Lung (tissue), 12 donors: ENCODE results near the gene SHF. TPM values are rescaled to one million over a fixed set of nuclear protein-coding genes. Genes with fewer than 3 reads are reported as not detected.
A peak's percentile ranks its signal among the peaks of the same experiment; 100 is the strongest.

ENCODE experiments used
- ATAC-seq: fragments of 200-7000 bp; cut with Tn5 transposase; one replicate; pipeline ENCODE4 v1.9.1; 2020; ENCODE audit warnings: moderate number of reproducible peaks; ENCODE audit not compliant: insufficient read depth, low FRiP score
- DNase-seq, 3 donors: peaks; one replicate each; pipeline ENCODE4 v3.0.0-alpha.2; 2013 to 2017
- H3K27ac ChIP-seq, 2 donors: one replicate each; pipeline ENCODE4 v1.5.1; 2013; ENCODE audit warnings: mild to moderate bottlenecking in 2 of 2, moderate library complexity in 2 of 2, control low read depth in 1 of 2, inconsistent platforms in 1 of 2, low read depth in 1 of 2, low read length in 1 of 2
- H3K27me3 ChIP-seq, 3 donors: one replicate each; pipeline ENCODE4 v1.5.1; 2013; ENCODE audit warnings: low read length in 2 of 3; ENCODE audit not compliant: control insufficient read depth in 3 of 3, insufficient read depth in 3 of 3
- H3K36me3 ChIP-seq, 4 donors: one replicate each; pipeline ENCODE4 v1.5.1; 2013; ENCODE audit warnings: low read length in 4 of 4, mild to moderate bottlenecking in 1 of 4, moderate library complexity in 1 of 4; ENCODE audit not compliant: control insufficient read depth in 4 of 4, insufficient read depth in 4 of 4
- H3K4me1 ChIP-seq, 5 donors: one replicate each; pipeline ENCODE4 v1.5.1; 2013; ENCODE audit warnings: low read length in 5 of 5, mild to moderate bottlenecking in 2 of 5, moderate library complexity in 1 of 5; ENCODE audit not compliant: control insufficient read depth in 5 of 5, insufficient read depth in 5 of 5
- H3K4me3 ChIP-seq: one replicate; pipeline ENCODE4 v1.5.1; 2013; ENCODE audit warnings: mild to moderate bottlenecking, control low read depth, moderate library complexity
- H3K9ac ChIP-seq, 2 donors: one replicate each; pipeline ENCODE4 v1.5.1; 2013; ENCODE audit warnings: low read length in 2 of 2, control low read depth in 1 of 2; ENCODE audit not compliant: insufficient read depth in 1 of 2
- H3K9me3 ChIP-seq, 4 donors: one replicate each; pipeline ENCODE4 v1.5.1; 2013; ENCODE audit warnings: low read length in 3 of 4, mild to moderate bottlenecking in 1 of 4, moderate library complexity in 1 of 4; ENCODE audit not compliant: control insufficient read depth in 4 of 4, insufficient read depth in 3 of 4
- WGBS, 2 donors: extraction: QIAGEN DNeasy Blood & Tissue Kit; methylation state at CpG; one replicate each; pipeline ENCODE4 v1.1.7; 2013; 5-methylcytosine and 5-hydroxymethylcytosine counted together
- polyA plus RNA-seq, 2 donors: library from polyadenylated mRNA; stranded (reverse); fragments of 200-250 nt; gene quantifications; one replicate each; pipeline ENCODE4 v1.2.1, GENCODE V29; 2013
- total RNA-seq, 2 donors: library from RNA; depleted of rRNA in 1 of 2; stranded (reverse); fragments of >200 nt in 1 of 2; gene quantifications; one replicate each; pipeline ENCODE4 v1.2.1, GENCODE V29; 2014 to 2021
- TF ChIP-seq, protein P1 (sequence below): IDR thresholded peaks from 2 replicates; pipeline ENCODE4 v1.5.1; 2012; ENCODE audit warnings: mild to moderate bottlenecking; ENCODE audit errors: control extremely low read depth, extremely low read depth
- donor health status: control.
- donor health status: control.
- donor health status: Bipolar disorder and iron deficiency.
- donor health status: healthy.
- donor health status: DM: yes; HTN: yes; CAD: no.

Gene SHF
- total and polyA plus RNA-seq, 4 donors, result 1.9 to 15.9 (median 4.0) TPM

DNA sequence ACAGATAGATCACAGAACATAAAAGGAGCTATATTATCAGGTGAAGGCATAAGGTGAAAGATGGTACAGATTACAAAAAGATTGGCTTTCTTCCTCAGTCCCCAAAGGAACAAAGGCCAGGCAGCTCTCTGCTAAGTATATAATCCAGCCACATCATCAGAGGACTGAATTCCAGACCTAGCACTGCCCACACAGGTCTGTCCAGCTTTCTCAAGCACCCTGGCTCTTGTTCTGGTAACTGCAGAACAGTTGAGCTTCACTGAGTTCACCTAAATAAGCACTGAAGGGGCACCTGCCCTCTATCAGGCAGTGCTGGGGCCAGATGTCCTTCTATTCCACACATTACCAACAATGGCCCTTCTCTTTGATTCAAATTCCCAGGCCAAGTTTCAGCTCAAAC is 64.4 kb downstream of the SHF start:
- Histone ChIP-seq H3K9ac (no peak overlapping the region), H3K36me3 (peaks cover 0 to 3% (median 0%) of the 10 kb centered on the region in 4 donors), H3K4me3 (no peak overlapping the region), H3K4me1 (no peaks in the 10 kb centered on the region), H3K9me3 (peaks cover 0 to 3% (median 0%) of the 10 kb centered on the region in 4 donors), H3K27ac (no peak overlapping the region), H3K27me3 (peaks cover 0 to 34% (median 32%) of the 10 kb centered on the region in 3 donors)
- TF ChIP-seq, protein P1, sequence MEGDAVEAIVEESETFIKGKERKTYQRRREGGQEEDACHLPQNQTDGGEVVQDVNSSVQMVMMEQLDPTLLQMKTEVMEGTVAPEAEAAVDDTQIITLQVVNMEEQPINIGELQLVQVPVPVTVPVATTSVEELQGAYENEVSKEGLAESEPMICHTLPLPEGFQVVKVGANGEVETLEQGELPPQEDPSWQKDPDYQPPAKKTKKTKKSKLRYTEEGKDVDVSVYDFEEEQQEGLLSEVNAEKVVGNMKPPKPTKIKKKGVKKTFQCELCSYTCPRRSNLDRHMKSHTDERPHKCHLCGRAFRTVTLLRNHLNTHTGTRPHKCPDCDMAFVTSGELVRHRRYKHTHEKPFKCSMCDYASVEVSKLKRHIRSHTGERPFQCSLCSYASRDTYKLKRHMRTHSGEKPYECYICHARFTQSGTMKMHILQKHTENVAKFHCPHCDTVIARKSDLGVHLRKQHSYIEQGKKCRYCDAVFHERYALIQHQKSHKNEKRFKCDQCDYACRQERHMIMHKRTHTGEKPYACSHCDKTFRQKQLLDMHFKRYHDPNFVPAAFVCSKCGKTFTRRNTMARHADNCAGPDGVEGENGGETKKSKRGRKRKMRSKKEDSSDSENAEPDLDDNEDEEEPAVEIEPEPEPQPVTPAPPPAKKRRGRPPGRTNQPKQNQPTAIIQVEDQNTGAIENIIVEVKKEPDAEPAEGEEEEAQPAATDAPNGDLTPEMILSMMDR, result no peak
- ATAC-seq, result peak; percentile 25
- peak; percentile 43 to 63 (median 50) for DNase-seq

DNA sequence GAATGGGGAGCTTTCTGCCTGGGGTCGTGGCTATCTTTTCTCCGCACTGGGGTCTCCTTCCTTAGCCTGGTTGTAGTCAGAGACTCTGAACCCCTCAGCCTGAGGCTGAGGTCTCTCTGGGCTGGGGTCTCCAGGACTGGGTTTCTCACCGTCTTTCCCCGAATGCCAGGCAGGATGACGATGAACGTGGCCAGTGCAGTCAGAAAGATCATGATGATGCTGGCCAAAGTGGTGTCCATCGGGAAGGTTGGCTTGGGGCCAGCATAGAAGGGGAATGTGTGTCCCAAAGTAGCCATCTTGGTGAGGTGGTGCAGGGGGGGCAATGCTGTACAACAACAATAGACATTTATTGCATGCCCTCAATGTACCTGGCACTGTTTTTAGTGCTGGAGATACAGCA is 65.0 kb downstream of the SHF start:
- 83 to 87% methylated on average over 7 of the region's 7 CpGs for WGBS, 2 donors
- no peak for DNase-seq

DNA sequence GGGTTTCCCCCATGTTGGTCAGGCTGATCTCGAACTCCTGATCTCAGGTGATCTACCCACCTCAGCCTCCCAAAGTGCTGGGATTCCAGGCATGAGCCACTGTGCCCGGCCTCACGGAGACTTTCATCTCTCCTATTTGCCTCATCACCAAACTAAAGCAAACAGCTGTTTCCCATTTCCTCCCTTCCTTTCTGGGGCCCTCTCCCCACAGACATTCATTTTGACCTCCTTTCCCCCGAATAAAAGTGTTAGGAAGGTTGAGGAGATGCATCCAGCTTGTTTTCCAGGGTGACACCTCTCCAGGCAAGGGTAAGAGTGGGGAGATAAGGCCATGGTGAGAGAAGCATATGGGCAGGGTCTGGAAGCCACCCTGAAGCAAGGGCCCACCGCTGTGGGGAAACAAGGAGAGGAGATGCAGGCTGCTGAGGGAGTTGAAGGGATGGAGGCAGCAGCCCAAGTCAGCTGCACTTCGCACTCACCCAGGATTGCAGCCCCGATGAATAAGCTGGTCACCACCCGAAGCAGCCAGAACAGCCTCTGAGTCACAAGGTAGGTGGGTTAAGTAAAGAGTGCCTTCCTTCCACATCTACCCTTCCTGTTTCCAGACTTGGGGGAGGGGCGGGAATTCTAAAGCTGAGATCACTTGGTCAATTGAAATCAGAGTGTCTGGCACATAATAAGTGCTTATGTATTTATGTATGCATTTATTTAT is 65.9 kb downstream of the SHF start:
- H3K36me3 ChIP-seq, result peaks cover 0 to 3% (median 0%) of the 10 kb centered on the region in 4 donors
- ATAC-seq, result no peak
- H3K27ac ChIP-seq, result no peak overlapping the region
- no peak overlapping the region for H3K9ac ChIP-seq
- H3K27me3 ChIP-seq, result peaks cover 0 to 30% (median 28%) of the 10 kb centered on the region in 3 donors
- peaks cover 0 to 7% (median 0%) of the 10 kb centered on the region in 4 donors for H3K9me3 ChIP-seq
- TF ChIP-seq, protein P1, result no peak
- DNase-seq, result no peak
- H3K4me1 ChIP-seq, result peaks cover 0 to 7% (median 0%) of the 10 kb centered on the region in 5 donors
- no peak overlapping the region for H3K4me3 ChIP-seq
- WGBS, 2 donors, result 52 to 58% methylated on average over 9 of the region's 9 CpGs

More for the DNA sequence above, 65.0 kb downstream of the SHF start:
- H3K27me3 ChIP-seq, result peaks cover 0 to 28% (median 27%) of the 10 kb centered on the region in 3 donors
- peaks cover 0 to 2% (median 0%) of the 10 kb centered on the region in 5 donors for H3K4me1 ChIP-seq
- no peak overlapping the region for H3K27ac ChIP-seq
- peaks cover 0 to 4% (median 0%) of the 10 kb centered on the region in 4 donors for H3K9me3 ChIP-seq
- TF ChIP-seq, protein P1, result no peak
- ATAC-seq, result no peak
- H3K9ac ChIP-seq, result no peak overlapping the region
- no peak overlapping the region for H3K4me3 ChIP-seq
- peaks cover 0 to 3% (median 0%) of the 10 kb centered on the region in 4 donors for H3K36me3 ChIP-seq
